ENCODE results near the gene WDR93. TPM values are rescaled to one million over a fixed set of nuclear protein-coding genes. Genes with fewer than 3 reads are reported as not detected.
A peak's percentile ranks its signal among the peaks of the same experiment; 100 is the strongest.

Gene WDR93
- total RNA-seq, 1 experiment from 2014 or later = not detected

DNA sequence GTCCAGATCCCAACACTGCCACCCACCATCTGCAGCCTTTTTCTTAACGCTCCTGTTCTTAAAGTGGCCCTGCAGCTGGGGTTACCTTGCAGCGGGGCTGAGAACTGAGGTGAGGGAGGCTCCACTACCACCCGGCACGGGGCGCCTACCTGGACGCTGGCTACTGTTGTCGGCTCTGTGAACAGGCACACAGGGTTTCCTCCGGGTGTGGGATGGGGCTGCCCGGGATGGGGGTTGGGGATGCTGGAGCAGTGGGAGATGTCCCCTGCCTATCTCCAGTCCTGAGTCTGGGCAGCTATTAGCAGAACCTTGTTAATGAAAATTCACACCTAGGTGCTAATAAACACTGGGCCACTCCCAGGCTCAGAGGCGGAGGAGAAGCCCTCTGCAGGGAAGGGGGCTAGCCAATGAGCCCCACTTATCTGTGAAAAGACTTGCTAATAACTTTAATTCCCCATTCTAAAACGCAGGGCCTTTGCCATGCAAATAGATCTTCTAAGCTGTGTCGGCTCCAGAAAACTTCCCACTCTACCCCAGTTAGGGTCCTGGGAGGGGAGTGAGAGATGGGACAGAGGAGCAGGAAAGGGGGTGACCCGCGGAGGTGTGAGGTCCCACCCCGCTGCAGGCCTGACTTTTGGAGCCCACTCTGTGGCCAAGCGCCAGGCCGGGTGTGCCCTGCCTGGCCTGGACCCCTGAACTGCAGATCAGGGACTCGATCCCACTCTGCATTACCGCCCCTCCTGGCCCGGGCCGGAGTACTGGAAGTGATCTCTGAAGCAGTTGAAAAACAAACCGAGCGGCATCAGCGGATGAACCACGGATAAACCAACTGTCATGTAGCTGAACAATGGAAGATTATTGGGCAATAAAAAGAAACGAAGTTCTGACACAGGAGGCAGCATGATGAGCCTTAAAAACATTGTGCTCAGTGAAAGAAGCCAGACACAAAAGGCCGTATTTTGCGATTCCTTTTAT is 57.4 kb downstream of the WDR93 start:
- no peaks in the 10 kb centered on the region; the same call in 1 of the 2 replicates for H3K4me1 ChIP-seq (ENCODE audit: insufficient read depth, low read length)
- H3K9me3 ChIP-seq (ENCODE audit: control insufficient read depth, low read depth, low read length) = no peaks in the 10 kb centered on the region
- peaks cover 8% of the 10 kb centered on the region for H3K23me2 ChIP-seq (ENCODE audit: insufficient read length, low read depth, low read length, poor library complexity, severe bottlenecking)
- H2BK15ac ChIP-seq (ENCODE audit: low read depth, low read length) = no peak overlapping the region
- TF ChIP-seq, protein P1, sequence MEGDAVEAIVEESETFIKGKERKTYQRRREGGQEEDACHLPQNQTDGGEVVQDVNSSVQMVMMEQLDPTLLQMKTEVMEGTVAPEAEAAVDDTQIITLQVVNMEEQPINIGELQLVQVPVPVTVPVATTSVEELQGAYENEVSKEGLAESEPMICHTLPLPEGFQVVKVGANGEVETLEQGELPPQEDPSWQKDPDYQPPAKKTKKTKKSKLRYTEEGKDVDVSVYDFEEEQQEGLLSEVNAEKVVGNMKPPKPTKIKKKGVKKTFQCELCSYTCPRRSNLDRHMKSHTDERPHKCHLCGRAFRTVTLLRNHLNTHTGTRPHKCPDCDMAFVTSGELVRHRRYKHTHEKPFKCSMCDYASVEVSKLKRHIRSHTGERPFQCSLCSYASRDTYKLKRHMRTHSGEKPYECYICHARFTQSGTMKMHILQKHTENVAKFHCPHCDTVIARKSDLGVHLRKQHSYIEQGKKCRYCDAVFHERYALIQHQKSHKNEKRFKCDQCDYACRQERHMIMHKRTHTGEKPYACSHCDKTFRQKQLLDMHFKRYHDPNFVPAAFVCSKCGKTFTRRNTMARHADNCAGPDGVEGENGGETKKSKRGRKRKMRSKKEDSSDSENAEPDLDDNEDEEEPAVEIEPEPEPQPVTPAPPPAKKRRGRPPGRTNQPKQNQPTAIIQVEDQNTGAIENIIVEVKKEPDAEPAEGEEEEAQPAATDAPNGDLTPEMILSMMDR (conservative IDR thresholded peaks at IDR 0.05) = no peak
- no peaks in the 10 kb centered on the region for H4K20me1 ChIP-seq (ENCODE audit: control insufficient read depth, insufficient read depth, insufficient read length)
- no peaks in the 10 kb centered on the region; a peak in 1 of 5 replicates for H3K9me3 Mint-ChIP-seq
- H3T11ph ChIP-seq (ENCODE audit: low read length) = no peak overlapping the region
- no peak overlapping the region for H3K27ac ChIP-seq (ENCODE audit: insufficient read length, low read depth, low read length)
- H3K79me1 ChIP-seq (ENCODE audit: insufficient read depth, low read depth, low read length, poor library complexity, severe bottlenecking) = no peaks in the 10 kb centered on the region
- peaks cover 14 to 21% of the 10 kb centered on the region in 2 experiments for H3K4me1 Mint-ChIP-seq
- peaks cover 0 to 3% (median 0%) of the 10 kb centered on the region in 3 experiments; a peak in 1 of 7 replicates for H3K36me3 Mint-ChIP-seq (ENCODE audit: insufficient read depth in 1 of 3, low read depth in 3 of 3)
- peaks cover 20% of the 10 kb centered on the region for H3K27me3 Mint-ChIP-seq (ENCODE audit: low read depth)
- no peak overlapping the region for H3K23ac ChIP-seq (ENCODE audit: insufficient read length, low read depth, low read length)
- no peak overlapping the region for H4K5ac ChIP-seq (ENCODE audit: insufficient read length, low read depth, low read length)
- H3K4me3 Mint-ChIP-seq = peak overlapping the region in 1 of 2 experiments; percentile 21; a peak in 3 of 5 replicates
- no CpG with 5 or more reads among the region's 28 CpGs for WGBS (ENCODE audit: extremely low coverage, insufficient read length, low lambda C conversion rate)
- H3K4me2 ChIP-seq (ENCODE audit: insufficient read depth, insufficient read length, low read length) = peak overlapping the region; percentile 62
- no peak overlapping the region for H2BK120ac ChIP-seq (ENCODE audit: low read depth, low read length, poor library complexity, severe bottlenecking)
- H2BK20ac ChIP-seq (ENCODE audit: low read depth, low read length, poor library complexity, severe bottlenecking) = no peak overlapping the region
- H3K9ac ChIP-seq (ENCODE audit: extremely low read depth, insufficient read length, low read length) = no peak overlapping the region
- H3K18ac ChIP-seq (ENCODE audit: insufficient read length, low read depth, low read length) = no peak overlapping the region
- H3K27ac Mint-ChIP-seq = no peak overlapping the region
- no peak overlapping the region for H2AK5ac ChIP-seq (ENCODE audit: insufficient read length, low read length)
- H3K14ac ChIP-seq (ENCODE audit: insufficient read depth, low read length) = no peak overlapping the region; the same call in 1 of the 2 replicates
- no peak overlapping the region for H3K56ac ChIP-seq (ENCODE audit: insufficient read length, low read depth, low read length)
- peak; percentile 51 for DNase-seq
- no peak overlapping the region for H2BK12ac ChIP-seq (ENCODE audit: insufficient read length, low read depth, low read length)
- no peaks in the 10 kb centered on the region for H3K79me2 ChIP-seq (ENCODE audit: insufficient read depth, low read length)
- H2AFZ ChIP-seq (ENCODE audit: low read length) = no peak overlapping the region
- no peak overlapping the region for H4K8ac ChIP-seq (replicated peaks; ENCODE audit: insufficient read length, low read depth, low read length)
- H3K27me3 ChIP-seq (ENCODE audit: insufficient read depth, low read length) = peaks cover 42% of the 10 kb centered on the region
- no peak overlapping the region for H2BK5ac ChIP-seq (ENCODE audit: insufficient read length, low read length)
- H3K4ac ChIP-seq (ENCODE audit: low read depth, low read length) = no peak overlapping the region
- H4K91ac ChIP-seq (ENCODE audit: insufficient read length, low read depth, low read length) = no peak overlapping the region
